ENCODE data around the gene TMEM225. TPM values are rescaled to one million over a fixed set of nuclear protein-coding genes. Genes with fewer than 3 reads are reported as not detected.

Gene TMEM225
- total and polyA plus RNA-seq, 2 donors (not counting 3 experiments of a cell fraction or from before 2014, with no cell fraction given) = not detected

GRCh38 chr11:123853038-123853437, 32.4 kb downstream of the TMEM225 start:
- FAIRE-seq = no peak
- DNase-seq (ENCODE audit: low read depth, low spot score) = no peak
- no peak overlapping the region for H3K4me2 ChIP-seq (ENCODE audit: insufficient read depth, low read length)
- BruUV-seq (replicated peaks) = no TSS peak
- no peaks in the 10 kb centered on the region for H3K79me2 ChIP-seq (ENCODE audit: control insufficient read depth, insufficient read depth, low read length)
- dilution Hi-C loops (cut with MboI; ENCODE audit: extremely low pct_ligation_motif_present, low sequenced_read_pairs) = no loop called here
- no peaks in the 10 kb centered on the region for H3K4me1 ChIP-seq (ENCODE audit: control insufficient read depth, extremely low read depth, insufficient read depth, low read length)
- H3K9me1 ChIP-seq (replicated peaks; ENCODE audit: control insufficient read depth, extremely low read depth, insufficient read depth, low read length) = no peaks in the 10 kb centered on the region
- no peaks in the 10 kb centered on the region for H3K36me3 ChIP-seq (ENCODE audit: control insufficient read depth in 2 of 2, extremely low read depth in 1 of 2, insufficient read depth in 2 of 2, low read length in 2 of 2)
- no peak for TF ChIP-seq FOS (IDR thresholded peaks at IDR 0.05; ENCODE audit: borderline replicate concordance, insufficient read depth, low read length)
- TF ChIP-seq, protein P1, sequence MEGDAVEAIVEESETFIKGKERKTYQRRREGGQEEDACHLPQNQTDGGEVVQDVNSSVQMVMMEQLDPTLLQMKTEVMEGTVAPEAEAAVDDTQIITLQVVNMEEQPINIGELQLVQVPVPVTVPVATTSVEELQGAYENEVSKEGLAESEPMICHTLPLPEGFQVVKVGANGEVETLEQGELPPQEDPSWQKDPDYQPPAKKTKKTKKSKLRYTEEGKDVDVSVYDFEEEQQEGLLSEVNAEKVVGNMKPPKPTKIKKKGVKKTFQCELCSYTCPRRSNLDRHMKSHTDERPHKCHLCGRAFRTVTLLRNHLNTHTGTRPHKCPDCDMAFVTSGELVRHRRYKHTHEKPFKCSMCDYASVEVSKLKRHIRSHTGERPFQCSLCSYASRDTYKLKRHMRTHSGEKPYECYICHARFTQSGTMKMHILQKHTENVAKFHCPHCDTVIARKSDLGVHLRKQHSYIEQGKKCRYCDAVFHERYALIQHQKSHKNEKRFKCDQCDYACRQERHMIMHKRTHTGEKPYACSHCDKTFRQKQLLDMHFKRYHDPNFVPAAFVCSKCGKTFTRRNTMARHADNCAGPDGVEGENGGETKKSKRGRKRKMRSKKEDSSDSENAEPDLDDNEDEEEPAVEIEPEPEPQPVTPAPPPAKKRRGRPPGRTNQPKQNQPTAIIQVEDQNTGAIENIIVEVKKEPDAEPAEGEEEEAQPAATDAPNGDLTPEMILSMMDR (IDR thresholded peaks at IDR 0.05; ENCODE audit: extremely low read depth in 1 of 2, insufficient read depth in 1 of 2, low read depth in 1 of 2, low read length in 2 of 2) = no peak
- no peak for TF ChIP-seq POLR2A (IDR thresholded peaks at IDR 0.05; ENCODE audit: low read depth, low read length)
- TF ChIP-seq GATA2 (IDR thresholded peaks at IDR 0.05; ENCODE audit: insufficient read depth, insufficient read length, low read depth, low read length) = no peak
- TF ChIP-seq EZH2 (IDR thresholded peaks at IDR 0.05; ENCODE audit: borderline replicate concordance, low read depth, low read length, severe bottlenecking) = no peak
- no peak for TF ChIP-seq POLR2AphosphoS5 (IDR thresholded peaks at IDR 0.05; ENCODE audit: insufficient read depth, low read depth, low read length)
- no peak for TF ChIP-seq MYC (IDR thresholded peaks at IDR 0.05; ENCODE audit: low read depth, low read length)
- no peak for TF ChIP-seq JUN (IDR thresholded peaks at IDR 0.05; ENCODE audit: borderline replicate concordance, insufficient read depth, insufficient read length, low read depth)
- TF ChIP-seq, protein P2, sequence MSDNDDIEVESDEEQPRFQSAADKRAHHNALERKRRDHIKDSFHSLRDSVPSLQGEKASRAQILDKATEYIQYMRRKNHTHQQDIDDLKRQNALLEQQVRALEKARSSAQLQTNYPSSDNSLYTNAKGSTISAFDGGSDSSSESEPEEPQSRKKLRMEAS (IDR thresholded peaks at IDR 0.05; ENCODE audit: insufficient read depth, insufficient read length) = no peak
- ChIA-PET POLR2A (no interaction called here), CTCF (no interaction called here)
- H2AFZ ChIP-seq (ENCODE audit: low read depth, low read length) = no peak overlapping the region
- H3K9me3 ChIP-seq (replicated peaks; ENCODE audit: control insufficient read depth, insufficient read depth, low read length) = no peaks in the 10 kb centered on the region
- intact Hi-C loops (cut with micrococcal nuclease) = no loop called here
- no peak overlapping the region for H3K9ac ChIP-seq (replicated peaks; ENCODE audit: extremely low read depth, insufficient read depth, low read length)
- no peak overlapping the region for H3K4me3 ChIP-seq (replicated peaks in 1 of 3; ENCODE audit: insufficient read depth in 1 of 3, low read depth in 1 of 3, low read length in 3 of 3)
- no peak overlapping the region for H3K27ac ChIP-seq (ENCODE audit: insufficient read depth, low read depth, low read length)
- H3K27me3 ChIP-seq (ENCODE audit: control insufficient read depth in 2 of 2, insufficient read depth in 2 of 2, low read length in 2 of 2) = no peaks in the 10 kb centered on the region
- H4K20me1 ChIP-seq (replicated peaks; ENCODE audit: control insufficient read depth, extremely low read depth, insufficient read depth, low read length) = no peaks in the 10 kb centered on the region

All from endothelial cell of umbilical vein (primary cell).